SH-SY5Y (cell line): ENCODE measurements around the gene SCG3.

ENCODE experiments used
- GATA2 ChIP-seq: IDR thresholded peaks from 2 replicates; pipeline ENCODE4 v1.6.1; 2011; ENCODE audit warnings: mild to moderate bottlenecking, low read depth, low read length
- GATA3 ChIP-seq: IDR thresholded peaks from 2 replicates; pipeline ENCODE4 v1.6.1; 2011; ENCODE audit warnings: low read depth, mild to moderate bottlenecking, low read length, moderate library complexity

The SCG3 gene

GRCh38 chr15:51672913-51673857 is 8.1 kb upstream of the SCG3 start:
- no peak for TF ChIP-seq GATA3
- TF ChIP-seq GATA2: no peak

GRCh38 chr15:51675234-51675633 is 6.1 kb upstream of the SCG3 start:
- TF ChIP-seq GATA3 (no peak), GATA2 (no peak)

DNA sequence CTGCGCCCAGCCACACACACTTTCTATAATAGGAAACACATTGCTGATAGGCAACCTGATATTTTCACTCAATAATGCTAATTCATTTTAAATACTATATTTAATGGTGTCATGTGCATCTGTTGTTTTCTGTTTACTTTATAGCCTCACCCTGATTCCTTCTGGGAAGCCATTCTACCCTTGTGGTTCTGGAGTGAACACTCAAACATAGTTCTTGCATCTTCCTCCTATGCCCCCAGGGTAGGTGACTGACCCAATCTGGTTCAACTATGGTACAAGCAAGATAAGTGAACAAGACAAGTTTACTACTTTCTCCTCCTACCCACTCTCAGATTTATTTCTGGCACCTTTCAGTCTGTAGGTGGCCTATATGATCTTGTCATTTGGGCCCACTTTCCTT is 4.3 kb upstream of the SCG3 start:
- no peak for TF ChIP-seq GATA3
- no peak for TF ChIP-seq GATA2

- TF ChIP-seq GATA3: no peak
- TF ChIP-seq GATA2: no peak
Measured at GRCh38 chr15:51677452-51677851, 3.9 kb upstream of the SCG3 start.

- TF ChIP-seq GATA2 (no peak), GATA3 (no peak)
Measured at GRCh38 chr15:51678096-51678495, 3.2 kb upstream of the SCG3 start.

DNA sequence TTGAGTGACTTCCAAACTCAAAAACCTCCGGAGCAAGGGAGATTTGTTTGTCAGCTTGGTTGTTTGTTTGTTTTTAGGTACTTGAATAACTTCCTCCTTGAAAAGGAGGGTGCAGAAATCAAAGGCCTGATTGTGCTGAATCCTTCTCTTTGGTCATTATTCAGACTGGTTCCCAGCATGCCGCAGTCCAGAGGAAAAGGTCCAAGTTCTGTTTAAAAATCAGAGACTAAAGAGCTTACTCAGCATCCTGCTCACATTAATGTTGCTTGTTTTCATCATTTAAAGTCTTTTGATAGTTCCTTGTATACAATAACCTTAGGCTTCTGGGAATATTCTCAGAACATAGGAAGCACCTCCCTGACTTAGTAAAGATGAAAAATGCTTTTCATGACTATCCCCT is 982 bp upstream of the SCG3 start:
- TF ChIP-seq GATA2: no peak
- TF ChIP-seq GATA3: no peak

DNA sequence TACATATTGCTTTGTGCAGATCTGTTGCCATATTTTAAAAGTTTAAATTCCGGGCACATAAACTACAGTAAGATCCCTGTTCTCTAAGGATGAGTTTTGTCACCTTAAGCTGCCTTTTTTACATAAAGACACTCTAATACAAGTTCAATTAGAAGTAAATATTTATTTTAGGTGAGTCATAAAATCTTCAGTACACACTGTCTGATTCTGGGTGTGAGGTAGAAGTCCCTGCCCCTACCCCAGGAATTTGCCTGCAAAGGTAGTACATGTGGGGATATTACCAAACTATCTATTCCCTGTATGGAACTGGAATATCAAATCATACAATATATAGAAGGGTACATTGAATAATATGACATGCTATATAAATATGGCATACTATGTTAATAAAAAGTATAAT is 6.3 kb downstream of the SCG3 start:
- TF ChIP-seq GATA3: no peak
- no peak for TF ChIP-seq GATA2

GRCh38 chr15:51688863-51689262 is 7.6 kb downstream of the SCG3 start:
- no peak for TF ChIP-seq GATA2
- TF ChIP-seq GATA3: no peak

GRCh38 chr15:51692154-51692553 is 10.9 kb downstream of the SCG3 start:
- TF ChIP-seq GATA3 (no peak), GATA2 (no peak)

DNA sequence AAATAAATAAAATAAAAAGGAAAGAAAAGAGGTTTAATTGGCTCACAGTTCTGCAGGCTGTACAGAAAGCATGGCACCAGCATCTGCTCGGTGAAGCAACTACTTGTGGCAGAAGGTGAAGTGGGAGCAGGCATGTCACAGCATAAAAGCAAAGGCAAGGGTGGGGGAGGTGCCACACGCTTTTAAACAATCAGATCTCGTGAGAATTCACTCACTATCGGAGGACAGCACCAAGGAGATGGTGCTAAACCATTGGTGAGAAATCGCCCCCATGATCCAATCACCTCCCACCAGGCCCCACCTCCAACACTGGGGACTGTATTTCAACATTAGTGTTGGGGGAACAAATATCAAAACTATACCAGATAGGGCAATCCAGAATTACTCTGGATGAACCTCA is 15.3 kb downstream of the SCG3 start:
- no peak for TF ChIP-seq GATA2
- TF ChIP-seq GATA3: no peak

DNA sequence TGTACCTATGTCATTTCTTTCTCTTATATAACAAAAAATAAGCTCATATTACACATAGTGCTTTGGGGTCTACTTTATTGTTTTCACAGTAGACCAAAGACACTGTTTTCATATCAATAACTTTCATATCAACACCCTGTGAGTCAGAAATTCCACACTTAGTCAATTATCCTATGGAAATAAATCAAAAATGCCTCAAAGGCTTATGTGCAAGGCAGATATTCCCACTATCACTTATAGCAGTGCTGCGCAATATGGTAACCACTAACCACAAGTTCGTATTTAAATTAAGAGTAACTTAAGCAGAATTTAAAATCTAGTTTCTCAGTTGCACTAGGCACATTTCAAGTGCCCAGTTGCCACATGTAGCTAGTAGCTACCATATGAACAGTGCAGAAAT is 15.9 kb downstream of the SCG3 start:
- no peak for TF ChIP-seq GATA2
- TF ChIP-seq GATA3: no peak

DNA sequence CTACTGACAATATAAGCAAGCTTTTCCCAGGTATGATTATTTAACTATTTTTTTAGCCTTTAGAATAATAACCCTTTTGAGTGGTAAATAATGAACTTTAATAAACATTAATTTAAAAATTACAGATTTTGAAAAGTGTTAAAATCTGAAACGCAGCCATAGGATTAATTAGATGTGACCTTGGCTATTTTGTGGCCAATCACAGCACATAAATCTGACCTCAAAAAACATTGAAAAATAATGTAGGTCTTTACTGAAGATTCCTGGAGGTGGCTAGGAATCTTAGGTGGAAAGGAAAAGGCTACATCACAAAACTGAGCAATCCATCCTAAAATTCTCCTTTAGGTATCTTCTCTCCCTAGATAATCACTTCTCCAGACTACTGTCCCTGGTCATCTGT is 18.1 kb downstream of the SCG3 start:
- no peak for TF ChIP-seq GATA3
- TF ChIP-seq GATA2: no peak

- TF ChIP-seq GATA3 (no peak), GATA2 (no peak)
Measured at GRCh38 chr15:51702710-51703109, 21.4 kb downstream of the SCG3 start.

DNA sequence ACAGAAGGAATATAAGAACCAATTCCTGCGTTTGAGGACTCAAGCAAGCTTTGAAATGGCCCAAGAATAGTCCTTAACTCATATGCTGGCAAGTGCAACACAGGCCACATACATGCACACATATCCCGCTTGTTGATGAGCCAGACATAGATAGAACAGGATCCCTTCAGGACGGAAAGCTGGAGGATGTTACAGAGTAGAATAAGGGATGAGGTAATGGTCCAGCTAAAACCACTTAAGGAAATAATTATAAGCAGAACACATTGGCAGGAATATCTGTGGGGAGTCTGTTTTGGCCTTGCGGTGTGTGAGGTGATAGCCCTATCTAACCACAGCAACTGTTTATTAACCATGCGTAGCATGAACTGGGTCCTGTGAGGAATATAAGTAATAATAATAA is 25.0 kb downstream of the SCG3 start:
- TF ChIP-seq GATA2: no peak
- no peak for TF ChIP-seq GATA3

DNA sequence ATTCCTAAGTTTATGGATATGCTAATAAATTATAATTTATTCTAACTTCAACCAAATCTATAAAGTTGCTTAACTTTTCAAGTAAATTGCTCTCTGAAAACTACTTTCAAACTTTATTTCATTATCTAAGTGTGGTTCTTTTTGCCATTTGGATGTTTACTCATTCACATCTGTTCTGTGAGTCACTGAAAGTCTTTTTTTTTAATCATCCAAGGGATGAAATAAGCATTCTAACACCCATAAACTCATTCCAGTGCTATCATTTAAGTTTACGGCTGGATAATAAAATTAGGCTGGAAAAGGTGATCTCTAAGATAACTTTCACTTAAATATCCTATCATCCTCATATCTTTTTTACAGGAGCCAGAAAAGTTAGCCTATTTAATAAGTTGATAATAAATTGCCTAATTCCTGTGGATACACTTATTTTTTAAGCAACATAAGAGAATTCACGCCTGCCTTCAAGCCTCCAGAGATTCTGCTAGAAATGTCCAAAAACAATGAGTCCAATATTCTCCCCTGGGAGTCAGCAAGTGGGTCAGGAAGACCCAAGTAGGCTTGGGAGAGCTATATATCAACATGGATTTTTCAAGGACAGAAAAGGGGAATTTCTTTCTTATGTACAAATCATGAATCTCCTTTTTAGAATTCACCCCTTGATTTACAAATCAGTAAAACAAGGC is 25.8 kb downstream of the SCG3 start:
- TF ChIP-seq GATA2: no peak
- no peak for TF ChIP-seq GATA3
